ENCODE data around the gene CIART.
"Not testable (repeated sequence)": the region's sequence is repeated elsewhere in the genome, so short reads cannot be mapped to it uniquely, and the experiment has no call there.

The CIART gene

GRCh38 chr1:150309758-150310508, 27.6 kb downstream of the CIART start:
- DNase-seq (ENCODE audit: low spot score): no peak
- Mint-ChIP-seq H3K27ac (no peak overlapping the region), H3K27me3 (ENCODE audit: low read depth) (no peaks in the 10 kb centered on the region), H3K36me3 (ENCODE audit: low read depth) (peaks cover 9% of the 10 kb centered on the region), H3K4me3 (no peak overlapping the region), H3K4me1 (ENCODE audit: low read depth) (no peaks in the 10 kb centered on the region), H3K9me3 (no peaks in the 10 kb centered on the region)

- Mint-ChIP-seq H3K4me3 (no peak overlapping the region), H3K36me3 (ENCODE audit: low read depth) (peaks cover 9% of the 10 kb centered on the region), H3K27ac (no peak overlapping the region), H3K9me3 (no peaks in the 10 kb centered on the region), H3K27me3 (ENCODE audit: low read depth) (no peaks in the 10 kb centered on the region), H3K4me1 (ENCODE audit: low read depth) (no peaks in the 10 kb centered on the region)
- no peak for DNase-seq (ENCODE audit: low spot score)
Observed at GRCh38 chr1:150311762-150312161, 29.4 kb downstream of the CIART start.

GRCh38 chr1:150314691-150315090, 32.3 kb downstream of the CIART start:
- DNase-seq (ENCODE audit: low spot score); H3K27ac Mint-ChIP-seq; H3K9me3 Mint-ChIP-seq; H3K4me3 Mint-ChIP-seq; H3K4me1 Mint-ChIP-seq (ENCODE audit: low read depth); H3K36me3 Mint-ChIP-seq (ENCODE audit: low read depth); H3K27me3 Mint-ChIP-seq (ENCODE audit: low read depth): not testable (repeated sequence)

- no peak for DNase-seq (ENCODE audit: low spot score)
- H3K4me1 Mint-ChIP-seq (ENCODE audit: low read depth): peaks cover 20% of the 10 kb centered on the region
Observed at GRCh38 chr1:150320667-150320978, 38.3 kb downstream of the CIART start.

GRCh38 chr1:150321826-150322166, 39.4 kb downstream of the CIART start:
- Mint-ChIP-seq H3K27ac (peak overlapping the region; percentile 100), H3K4me1 (ENCODE audit: low read depth) (peaks cover 26% of the 10 kb centered on the region), H3K36me3 (ENCODE audit: low read depth) (peaks cover 33% of the 10 kb centered on the region), H3K27me3 (ENCODE audit: low read depth) (no peaks in the 10 kb centered on the region), H3K9me3 (no peaks in the 10 kb centered on the region), H3K4me3 (peak overlapping the region; percentile 100)
- DNase-seq (ENCODE audit: low spot score): no peak

More at GRCh38 chr1:150320667-150320978, 38.3 kb downstream of the CIART start:
- H3K4me3 Mint-ChIP-seq: peak overlapping the region; percentile 100
- H3K27me3 Mint-ChIP-seq (ENCODE audit: low read depth): no peaks in the 10 kb centered on the region
- H3K9me3 Mint-ChIP-seq: no peaks in the 10 kb centered on the region
- H3K36me3 Mint-ChIP-seq (ENCODE audit: low read depth): peaks cover 22% of the 10 kb centered on the region
- H3K27ac Mint-ChIP-seq: peak overlapping the region; percentile 100

- peak overlapping the region; percentile 100 for H3K27ac Mint-ChIP-seq
- H3K9me3 Mint-ChIP-seq: no peaks in the 10 kb centered on the region
- H3K27me3 Mint-ChIP-seq (ENCODE audit: low read depth): no peaks in the 10 kb centered on the region
- H3K4me1 Mint-ChIP-seq (ENCODE audit: low read depth): peaks cover 26% of the 10 kb centered on the region
- DNase-seq (ENCODE audit: low spot score): peak; percentile 36
- H3K4me3 Mint-ChIP-seq: peak overlapping the region; percentile 100
- peaks cover 37% of the 10 kb centered on the region for H3K36me3 Mint-ChIP-seq (ENCODE audit: low read depth)
Observed at GRCh38 chr1:150322310-150322709, 40.0 kb downstream of the CIART start.

- no peak for DNase-seq (ENCODE audit: low spot score)
- Mint-ChIP-seq H3K27me3 (ENCODE audit: low read depth) (no peaks in the 10 kb centered on the region), H3K9me3 (no peaks in the 10 kb centered on the region), H3K27ac (no peak overlapping the region), H3K4me1 (ENCODE audit: low read depth) (peaks cover 2% of the 10 kb centered on the region), H3K36me3 (ENCODE audit: low read depth) (peaks cover 53% of the 10 kb centered on the region), H3K4me3 (no peak overlapping the region)
Observed at GRCh38 chr1:150332651-150333290, 50.4 kb downstream of the CIART start.
